Mesothelial cell of epicardium (in vitro differentiated cells): ENCODE measurements around the gene LRP4. TPM values are rescaled to one million over a fixed set of nuclear protein-coding genes. Genes with fewer than 3 reads are reported as not detected.

Experiments used
- DNase-seq, 2 experiments: peaks; one replicate each; pipeline ENCODE4 v3.0.0; 2021; ENCODE audit warnings: low spot score in 2 of 2; ENCODE audit not compliant: unreplicated experiment in 2 of 2
- H3K27ac Mint-ChIP-seq: 2 replicates; pipeline ENCODE4 v1.8.0; 2021; ENCODE audit warnings: mixed read lengths
- H3K27me3 Mint-ChIP-seq: 2 replicates; pipeline ENCODE4 v1.8.0; 2021; ENCODE audit warnings: low read depth, mixed read lengths
- H3K36me3 Mint-ChIP-seq: 2 replicates; pipeline ENCODE4 v1.8.0; 2021; ENCODE audit warnings: mixed read lengths
- H3K4me1 Mint-ChIP-seq: 2 replicates; pipeline ENCODE4 v1.8.0; 2021; ENCODE audit warnings: mixed read lengths
- H3K4me3 Mint-ChIP-seq: 2 replicates; pipeline ENCODE4 v1.8.0; 2021; ENCODE audit warnings: mild to moderate bottlenecking, moderate library complexity, mixed read lengths
- H3K9me3 Mint-ChIP-seq: 2 replicates; pipeline ENCODE4 v1.8.0; 2021; ENCODE audit warnings: mixed read lengths
- total RNA-seq: library from RNA; stranded (reverse); gene quantifications from 3 replicates; pipeline ENCODE4 v1.2.1, GENCODE V29; 2021
- TF ChIP-seq, protein P1 (sequence below): fragments of 200-600 bp; sonication (generic); IDR thresholded peaks from one replicate; pipeline ENCODE4 v1.5.0; 2021; ENCODE audit warnings: antibody characterized with exemption; ENCODE audit not compliant: unreplicated experiment

Gene LRP4
- total RNA-seq, 1 donor from 2014 or later, result 26.8 TPM

DNA sequence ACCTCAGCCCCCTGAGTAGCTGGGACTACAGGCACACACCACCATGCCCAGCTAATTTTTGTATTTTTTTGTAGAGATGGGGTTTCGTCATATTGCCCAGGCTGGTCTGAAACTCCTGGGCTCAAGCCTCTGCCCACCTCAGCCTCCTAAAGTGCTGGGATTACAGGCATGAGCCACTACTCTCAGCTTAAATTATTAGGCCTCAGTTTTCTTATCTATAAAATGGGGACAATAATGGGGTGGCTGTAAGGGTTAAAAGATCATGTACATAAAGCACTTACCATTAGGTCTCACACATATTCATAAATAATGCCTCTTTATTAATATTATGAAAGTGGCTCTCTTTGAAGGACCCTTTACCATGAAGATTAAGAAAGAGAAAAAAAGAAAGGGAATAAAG lies 40.8 kb downstream of the LRP4 start:
- TF ChIP-seq, protein P1, sequence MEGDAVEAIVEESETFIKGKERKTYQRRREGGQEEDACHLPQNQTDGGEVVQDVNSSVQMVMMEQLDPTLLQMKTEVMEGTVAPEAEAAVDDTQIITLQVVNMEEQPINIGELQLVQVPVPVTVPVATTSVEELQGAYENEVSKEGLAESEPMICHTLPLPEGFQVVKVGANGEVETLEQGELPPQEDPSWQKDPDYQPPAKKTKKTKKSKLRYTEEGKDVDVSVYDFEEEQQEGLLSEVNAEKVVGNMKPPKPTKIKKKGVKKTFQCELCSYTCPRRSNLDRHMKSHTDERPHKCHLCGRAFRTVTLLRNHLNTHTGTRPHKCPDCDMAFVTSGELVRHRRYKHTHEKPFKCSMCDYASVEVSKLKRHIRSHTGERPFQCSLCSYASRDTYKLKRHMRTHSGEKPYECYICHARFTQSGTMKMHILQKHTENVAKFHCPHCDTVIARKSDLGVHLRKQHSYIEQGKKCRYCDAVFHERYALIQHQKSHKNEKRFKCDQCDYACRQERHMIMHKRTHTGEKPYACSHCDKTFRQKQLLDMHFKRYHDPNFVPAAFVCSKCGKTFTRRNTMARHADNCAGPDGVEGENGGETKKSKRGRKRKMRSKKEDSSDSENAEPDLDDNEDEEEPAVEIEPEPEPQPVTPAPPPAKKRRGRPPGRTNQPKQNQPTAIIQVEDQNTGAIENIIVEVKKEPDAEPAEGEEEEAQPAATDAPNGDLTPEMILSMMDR, result no peak
- Mint-ChIP-seq H3K27ac (no peak overlapping the region), H3K4me1 (no peaks in the 10 kb centered on the region), H3K9me3 (no peaks in the 10 kb centered on the region), H3K4me3 (no peak overlapping the region), H3K36me3 (peaks cover 41% of the 10 kb centered on the region), H3K27me3 (no peaks in the 10 kb centered on the region)
- no peak for DNase-seq

DNA sequence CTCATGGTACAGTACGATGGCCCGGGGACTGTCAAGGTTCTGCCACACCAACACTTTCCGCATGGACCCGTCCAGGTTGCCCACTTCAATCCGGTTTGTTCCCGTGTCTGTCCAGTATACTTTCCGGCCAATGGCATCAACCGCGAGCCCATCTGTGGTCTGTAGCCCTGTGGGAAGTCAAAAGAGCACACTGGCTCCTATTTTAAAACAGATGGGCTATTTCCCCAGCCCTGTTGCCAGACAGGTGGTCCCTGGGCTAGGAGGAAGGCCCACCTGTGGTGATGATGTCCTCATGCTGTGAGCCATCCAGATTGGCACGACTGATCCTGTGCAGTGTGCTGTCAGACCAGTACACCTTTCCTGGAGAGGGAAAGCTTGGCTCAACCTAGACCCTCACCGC lies 41.9 kb downstream of the LRP4 start:
- peaks cover 41% of the 10 kb centered on the region for H3K36me3 Mint-ChIP-seq
- no peak overlapping the region for H3K27ac Mint-ChIP-seq

GRCh38 chr11:46874586-46874985 lies 43.8 kb downstream of the LRP4 start:
- H3K9me3 Mint-ChIP-seq, result no peaks in the 10 kb centered on the region

More for the DNA sequence above, 41.9 kb downstream of the LRP4 start:
- no peaks in the 10 kb centered on the region for H3K9me3 Mint-ChIP-seq
- DNase-seq, result no peak
- H3K27me3 Mint-ChIP-seq, result no peaks in the 10 kb centered on the region
- no peaks in the 10 kb centered on the region for H3K4me1 Mint-ChIP-seq
- TF ChIP-seq, protein P1, result no peak
- no peak overlapping the region for H3K4me3 Mint-ChIP-seq

GRCh38 chr11:46868912-46869311 lies 49.4 kb downstream of the LRP4 start:
- TF ChIP-seq, protein P1, result no peak
- Mint-ChIP-seq H3K27ac (no peak overlapping the region), H3K9me3 (no peaks in the 10 kb centered on the region), H3K36me3 (peaks cover 36% of the 10 kb centered on the region), H3K27me3 (no peaks in the 10 kb centered on the region), H3K4me3 (no peak overlapping the region), H3K4me1 (peaks cover 1% of the 10 kb centered on the region)
- DNase-seq, result no peak

More at GRCh38 chr11:46874586-46874985, 43.8 kb downstream of the LRP4 start:
- peaks cover 44% of the 10 kb centered on the region for H3K36me3 Mint-ChIP-seq
- TF ChIP-seq, protein P1, result no peak
- no peaks in the 10 kb centered on the region for H3K27me3 Mint-ChIP-seq
- H3K27ac Mint-ChIP-seq, result no peak overlapping the region
- no peaks in the 10 kb centered on the region for H3K4me1 Mint-ChIP-seq
- DNase-seq, result no peak
- no peak overlapping the region for H3K4me3 Mint-ChIP-seq

- Mint-ChIP-seq H3K27ac (no peak overlapping the region), H3K36me3 (peaks cover 36% of the 10 kb centered on the region), H3K9me3 (no peaks in the 10 kb centered on the region), H3K4me3 (no peak overlapping the region), H3K27me3 (no peaks in the 10 kb centered on the region), H3K4me1 (peaks cover 1% of the 10 kb centered on the region)
- DNase-seq, result no peak
- TF ChIP-seq, protein P1, result no peak
Measured at GRCh38 chr11:46865340-46865739, 53.0 kb downstream of the LRP4 start.

- Mint-ChIP-seq H3K9me3 (no peaks in the 10 kb centered on the region), H3K27ac (no peak overlapping the region), H3K27me3 (no peaks in the 10 kb centered on the region), H3K4me1 (no peaks in the 10 kb centered on the region), H3K36me3 (peaks cover 36% of the 10 kb centered on the region), H3K4me3 (no peak overlapping the region)
- no peak for DNase-seq
- TF ChIP-seq, protein P1, result no peak
Measured at GRCh38 chr11:46860218-46860617, 58.1 kb downstream of the LRP4 start.
